HS-27A (cell line): Measurements from ENCODE around the gene SHOX.
"Not testable (repeated sequence)": the region's sequence is repeated elsewhere in the genome, so short reads cannot be mapped to it uniquely, and the experiment has no call there.

ENCODE experiments used
- DNase-seq: peaks from one replicate; pipeline ENCODE4 v3.0.0-alpha.2; 2012; ENCODE audit warnings: low read depth, missing footprints

SHOX gene

DNA sequence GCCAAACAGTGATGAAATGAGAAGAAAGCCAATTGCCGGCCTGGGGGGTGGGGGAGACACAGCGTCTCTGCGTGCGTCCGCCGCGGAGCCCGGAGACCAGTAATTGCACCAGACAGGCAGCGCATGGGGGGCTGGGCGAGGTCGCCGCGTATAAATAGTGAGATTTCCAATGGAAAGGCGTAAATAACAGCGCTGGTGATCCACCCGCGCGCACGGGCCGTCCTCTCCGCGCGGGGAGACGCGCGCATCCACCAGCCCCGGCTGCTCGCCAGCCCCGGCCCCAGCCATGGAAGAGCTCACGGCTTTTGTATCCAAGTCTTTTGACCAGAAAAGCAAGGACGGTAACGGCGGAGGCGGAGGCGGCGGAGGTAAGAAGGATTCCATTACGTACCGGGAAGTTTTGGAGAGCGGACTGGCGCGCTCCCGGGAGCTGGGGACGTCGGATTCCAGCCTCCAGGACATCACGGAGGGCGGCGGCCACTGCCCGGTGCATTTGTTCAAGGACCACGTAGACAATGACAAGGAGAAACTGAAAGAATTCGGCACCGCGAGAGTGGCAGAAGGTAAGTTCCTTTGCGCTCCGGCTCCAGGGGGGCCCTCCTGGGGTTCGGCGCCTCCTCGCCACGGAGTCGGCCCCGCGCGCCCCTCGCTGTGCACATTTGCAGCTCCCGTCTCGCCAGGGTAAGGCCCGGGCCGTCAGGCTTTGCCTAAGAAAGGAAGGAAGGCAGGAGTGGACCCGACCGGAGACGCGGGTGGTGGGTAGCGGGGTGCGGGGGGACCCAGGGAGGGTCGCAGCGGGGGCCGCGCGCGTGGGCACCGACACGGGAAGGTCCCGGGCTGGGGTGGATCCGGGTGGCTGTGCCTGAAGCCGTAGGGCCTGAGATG lies at the start of gene SHOX:
Gene SHOX (plus strand): TSS at position 180 of the 885 bp plus-strand sequence. CDS start 107 bp downstream, at position 287.
- DNase-seq = no peak

- no peak for DNase-seq
These were observed 49.5 kb upstream of the SHOX start for GRCh38 chrX:581066-581465.

GRCh38 chrX:581720-582298 lies 48.8 kb upstream of the SHOX start:
- no peak for DNase-seq

GRCh38 chrX:584572-584971 lies 46.0 kb upstream of the SHOX start:
- no peak for DNase-seq

GRCh38 chrX:585115-585808 lies 45.3 kb upstream of the SHOX start:
- no peak for DNase-seq

DNA sequence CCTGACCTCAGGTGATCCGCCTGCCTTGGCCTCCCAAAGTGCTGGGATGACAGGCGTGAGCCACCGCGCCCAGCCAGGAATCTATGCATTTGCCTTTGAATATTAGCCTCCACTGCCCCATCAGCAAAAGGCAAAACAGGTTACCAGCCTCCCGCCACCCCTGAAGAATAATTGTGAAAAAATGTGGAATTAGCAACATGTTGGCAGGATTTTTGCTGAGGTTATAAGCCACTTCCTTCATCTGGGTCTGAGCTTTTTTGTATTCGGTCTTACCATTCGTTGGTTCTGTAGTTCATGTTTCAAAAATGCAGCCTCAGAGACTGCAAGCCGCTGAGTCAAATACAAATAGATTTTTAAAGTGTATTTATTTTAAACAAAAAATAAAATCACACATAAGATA lies 44.2 kb upstream of the SHOX start:
- DNase-seq = no peak

DNA sequence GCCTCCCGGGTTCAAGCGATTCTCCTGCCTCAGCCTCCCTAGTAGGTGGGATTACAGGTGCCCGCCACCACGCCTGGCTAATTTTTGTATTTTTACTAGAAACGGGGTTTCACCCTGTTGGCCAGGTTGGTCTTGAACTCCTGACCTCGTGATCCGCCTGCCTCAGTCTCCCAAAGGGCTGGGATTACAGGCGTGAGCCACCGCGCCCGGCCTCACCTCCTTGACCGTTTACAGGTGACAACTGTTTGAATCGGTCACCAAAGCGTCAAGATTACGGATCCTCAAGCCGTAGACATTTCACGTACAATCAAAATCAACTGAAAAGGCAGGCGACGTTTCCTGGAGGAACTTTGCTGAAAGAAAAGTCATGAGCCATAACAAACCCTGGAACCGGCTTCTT lies 41.3 kb upstream of the SHOX start:
- not testable (repeated sequence) for DNase-seq

- DNase-seq = no peak
These were observed 39.7 kb upstream of the SHOX start for GRCh38 chrX:590693-591404.

DNA sequence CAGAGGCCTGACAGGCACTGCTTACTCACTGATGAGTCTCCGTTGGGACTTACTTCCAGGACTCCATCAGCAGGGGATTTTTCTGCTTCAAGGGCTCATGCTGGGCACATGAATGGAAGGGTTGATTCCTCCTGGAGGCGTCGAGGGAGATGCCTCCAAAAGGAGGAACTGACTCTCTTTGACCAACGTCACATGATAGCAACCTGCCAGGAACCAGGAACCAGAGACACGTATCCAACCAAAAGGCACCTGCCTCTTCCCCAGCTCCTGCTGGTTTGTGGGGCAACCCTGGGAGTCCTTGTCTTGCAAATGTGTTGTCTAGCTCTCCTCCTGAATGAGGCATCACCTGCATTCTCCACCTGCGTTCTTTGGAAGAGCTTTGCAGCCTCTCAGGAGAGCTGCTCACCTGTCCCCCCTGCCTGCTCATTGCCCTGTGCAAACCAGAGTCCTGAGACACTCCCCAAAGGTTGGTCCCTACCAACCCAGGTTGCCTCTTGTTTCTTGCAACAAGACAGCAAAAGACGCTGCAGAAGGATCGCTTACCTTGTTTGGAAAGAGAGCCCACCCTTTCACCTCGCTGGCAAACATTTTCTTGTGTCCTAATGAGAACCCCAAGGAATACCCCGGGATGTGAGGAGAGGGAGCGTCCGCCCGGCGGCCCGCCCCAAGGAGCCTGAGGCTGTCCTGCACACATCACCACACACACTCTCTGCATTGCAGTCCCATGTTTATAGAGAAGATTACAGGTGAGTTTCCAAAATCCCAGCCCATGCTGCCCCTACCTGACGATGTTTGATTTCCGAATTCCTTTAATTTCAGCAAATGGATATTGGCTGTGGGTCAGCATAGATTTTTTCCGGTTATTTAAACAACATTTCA lies 30.5 kb upstream of the SHOX start:
- no peak for DNase-seq

- not testable (repeated sequence) for DNase-seq
These were observed 27.6 kb upstream of the SHOX start for GRCh38 chrX:603029-603428.

DNA sequence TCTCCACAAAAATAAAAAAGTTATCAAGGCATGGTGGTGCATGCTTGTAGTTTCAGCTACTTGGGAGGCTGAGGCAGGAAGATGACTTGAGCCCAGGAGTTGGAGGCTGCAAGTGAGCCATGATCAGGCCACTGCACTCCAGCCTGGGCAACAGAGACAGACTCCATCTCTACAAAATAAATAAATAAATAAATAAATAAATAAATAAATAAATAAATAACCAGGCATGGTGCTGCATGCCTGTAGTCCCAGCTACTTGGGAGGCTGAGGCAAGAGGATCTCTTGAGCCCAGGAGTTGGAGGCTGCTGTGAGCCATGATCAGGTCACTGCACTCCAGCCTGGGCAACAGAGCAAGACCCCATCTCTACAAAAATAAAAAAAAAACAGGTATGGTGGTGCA lies 26.0 kb upstream of the SHOX start:
- DNase-seq = not testable (repeated sequence)

GRCh38 chrX:608088-608487 lies 22.5 kb upstream of the SHOX start:
- not testable (repeated sequence) for DNase-seq

DNA sequence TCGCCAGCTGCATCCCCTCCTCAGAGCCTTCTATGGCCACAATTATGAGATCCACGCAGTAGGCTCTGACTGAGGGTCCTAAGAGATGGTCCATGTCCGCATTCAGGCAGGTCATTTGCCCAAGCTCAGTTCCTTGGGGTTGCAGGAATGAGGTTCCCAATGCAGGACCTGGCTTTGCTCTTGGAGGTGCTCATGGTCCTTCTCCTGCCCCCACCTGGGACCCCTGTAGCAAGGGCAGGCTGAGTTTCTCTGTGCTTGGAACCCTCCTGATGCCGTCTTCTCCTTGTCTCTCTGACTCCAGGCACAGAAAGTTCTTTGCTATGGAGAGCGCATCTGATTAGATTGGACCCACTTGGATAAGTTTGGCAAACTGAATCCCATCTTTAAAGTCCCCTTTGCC lies 16.5 kb upstream of the SHOX start:
- no peak for DNase-seq

- no peak for DNase-seq
These were observed 13.2 kb upstream of the SHOX start for GRCh38 chrX:617401-617800.

DNA sequence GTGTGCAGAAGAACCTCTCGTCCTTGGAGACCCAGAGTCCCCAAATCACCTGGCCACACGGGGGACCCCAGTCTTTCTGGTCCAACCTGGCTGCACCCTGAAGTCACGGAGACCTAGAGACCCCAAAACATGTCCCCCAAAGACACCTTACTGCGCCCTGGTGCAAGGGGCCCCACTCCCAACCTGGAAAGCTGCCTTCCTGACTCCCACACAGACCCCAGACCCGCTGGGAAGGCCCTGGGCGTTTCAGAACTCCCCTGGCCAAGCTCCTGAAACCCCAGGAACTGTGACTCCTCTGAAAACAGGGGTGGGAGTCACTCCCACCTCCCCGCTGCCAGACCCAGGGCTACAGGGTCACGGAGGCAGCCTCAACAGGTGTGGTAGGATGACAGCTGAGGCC lies 12.7 kb upstream of the SHOX start:
- no peak for DNase-seq

DNA sequence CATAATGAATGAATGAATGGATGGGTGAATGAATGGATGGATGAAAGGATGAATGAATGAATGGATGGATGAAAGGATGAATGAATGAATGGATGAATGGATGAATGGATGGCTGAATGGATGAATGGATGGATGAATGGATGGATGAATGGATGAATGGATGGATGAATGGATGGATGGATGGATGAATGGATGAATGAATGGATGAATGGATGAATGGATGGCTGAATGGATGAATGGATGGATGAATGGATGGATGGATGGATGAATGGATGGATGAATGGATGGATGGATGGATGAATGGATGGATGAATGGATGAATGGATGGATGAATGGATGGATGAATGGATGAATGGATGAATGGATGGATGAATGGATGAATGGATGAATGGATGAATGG lies 12.3 kb upstream of the SHOX start:
- not testable (repeated sequence) for DNase-seq

GRCh38 chrX:618761-619450 lies 11.7 kb upstream of the SHOX start:
- DNase-seq = no peak

- DNase-seq = no peak
These were observed 11.2 kb upstream of the SHOX start for GRCh38 chrX:619451-619811.

- no peak for DNase-seq
These were observed 10.6 kb upstream of the SHOX start for GRCh38 chrX:619812-620531.
